ENCODE measurements around the gene SPTSSA.

The SPTSSA gene

GRCh38 chr14:34409721-34410120 is 52.3 kb downstream of the SPTSSA start (continued):
- TF ChIP-seq IKZF3 (tag by site-specific recombination; IDR thresholded peaks at IDR 0.05) (no peak), HIC1 (tag by site-specific recombination; IDR thresholded peaks at IDR 0.05) (no peak), KLF10 (tag by site-specific recombination; IDR thresholded peaks at IDR 0.05) (no peak), ZNF670 (tag by site-specific recombination; IDR thresholded peaks at IDR 0.05; ENCODE audit: low read depth) (no peak), ZNF184 (tag by site-specific recombination; IDR thresholded peaks at IDR 0.05) (no peak), ZNF843 (tag by site-specific recombination; IDR thresholded peaks at IDR 0.05) (no peak)

GRCh38 chr14:34407951-34408350 is 54.1 kb downstream of the SPTSSA start:
- Histone ChIP-seq H3K36me3 (ENCODE audit: control insufficient read depth in 2 of 2, insufficient read depth in 1 of 2, low read length in 2 of 2) (no peaks in the 10 kb centered on the region), H3K27ac (ENCODE audit: extremely low read depth, low read depth, low read length) (no peak overlapping the region), H3K9me3 (ENCODE audit: control insufficient read depth, insufficient read depth, low read depth, low read length) (no peaks in the 10 kb centered on the region), H3K4me1 (ENCODE audit: control insufficient read depth, insufficient read depth, low read length) (no peaks in the 10 kb centered on the region), H3K4me3 (ENCODE audit: low read depth, low read length) (no peak overlapping the region)
- POLR2A ChIA-PET = no interaction called here
- CTCF ChIA-PET = interaction anchor here (0.6 kb wide), 1 partner anchor 504 kb away, joined by 7 read pairs; no protein-coding TSS in a partner anchor
- TF ChIP-seq ZNF133 (tag by site-specific recombination; IDR thresholded peaks at IDR 0.05) (peak; percentile 92), ZNF704 (tag by site-specific recombination; IDR thresholded peaks at IDR 0.05) (no peak)

- POLR2A ChIA-PET = no interaction called here
- H3K4me1 ChIP-seq (ENCODE audit: control insufficient read depth, insufficient read depth, low read length) = no peaks in the 10 kb centered on the region
- CTCF ChIA-PET = no interaction called here
- no peaks in the 10 kb centered on the region for H3K9me3 ChIP-seq (ENCODE audit: control insufficient read depth, insufficient read depth, low read depth, low read length)
- TF ChIP-seq ZNF561 (tag by site-specific recombination; IDR thresholded peaks at IDR 0.05; ENCODE audit: borderline replicate concordance) = no peak
- TF ChIP-seq ATF2 (tag by site-specific recombination; IDR thresholded peaks at IDR 0.05; ENCODE audit: low read depth) = no peak
- no peak for TF ChIP-seq ZNF214 (tag by site-specific recombination; IDR thresholded peaks at IDR 0.05; ENCODE audit: borderline replicate concordance)
- no peaks in the 10 kb centered on the region for H3K36me3 ChIP-seq (ENCODE audit: control insufficient read depth in 2 of 2, insufficient read depth in 1 of 2, low read length in 2 of 2)
- H3K27ac ChIP-seq (ENCODE audit: extremely low read depth, low read depth, low read length) = no peak overlapping the region
- H3K4me3 ChIP-seq (ENCODE audit: low read depth, low read length) = no peak overlapping the region
These were observed 57.6 kb downstream of the SPTSSA start for GRCh38 chr14:34404416-34404815.

GRCh38 chr14:34403646-34404045 is 58.4 kb downstream of the SPTSSA start:
- no peaks in the 10 kb centered on the region for H3K4me1 ChIP-seq (ENCODE audit: control insufficient read depth, insufficient read depth, low read length)
- POLR2A ChIA-PET = no interaction called here

More at GRCh38 chr14:34403646-34404045, 58.4 kb downstream of the SPTSSA start:
- CTCF ChIA-PET = no interaction called here
- Histone ChIP-seq H3K36me3 (ENCODE audit: control insufficient read depth in 2 of 2, insufficient read depth in 1 of 2, low read length in 2 of 2) (no peaks in the 10 kb centered on the region), H3K4me3 (ENCODE audit: low read depth, low read length) (no peak overlapping the region), H3K9me3 (ENCODE audit: control insufficient read depth, insufficient read depth, low read depth, low read length) (no peaks in the 10 kb centered on the region), H3K27ac (ENCODE audit: extremely low read depth, low read depth, low read length) (no peak overlapping the region)
- no peak for TF ChIP-seq ZNF707 (tag by site-specific recombination; IDR thresholded peaks at IDR 0.05)
- TF ChIP-seq ZNF169 (tag by site-specific recombination; IDR thresholded peaks at IDR 0.05) = no peak
- TF ChIP-seq ZXDB (tag by site-specific recombination; IDR thresholded peaks at IDR 0.05) = no peak
- TF ChIP-seq ZNF624 (tag by site-specific recombination; IDR thresholded peaks at IDR 0.05) = no peak
- TF ChIP-seq ZNF692 (tag by site-specific recombination; IDR thresholded peaks at IDR 0.05) = no peak
- no peak for TF ChIP-seq SCRT2 (tag by site-specific recombination; IDR thresholded peaks at IDR 0.05)
- no peak for TF ChIP-seq ZNF677 (tag by site-specific recombination; IDR thresholded peaks at IDR 0.05)
- no peak for TF ChIP-seq GLIS2 (tag by site-specific recombination; IDR thresholded peaks at IDR 0.05)
- TF ChIP-seq ZSCAN5A (tag by site-specific recombination; IDR thresholded peaks at IDR 0.05) = no peak
- no peak for TF ChIP-seq ZBTB26 (tag by site-specific recombination; optimal IDR thresholded peaks at IDR 0.05)
- no peak for TF ChIP-seq ZNF514 (tag by site-specific recombination; IDR thresholded peaks at IDR 0.05)
- no peak for TF ChIP-seq KLF9 (tag by site-specific recombination; IDR thresholded peaks at IDR 0.05; ENCODE audit: low read depth)

All from HEK293 (cell line).